HepG2 (cell line): ENCODE results near the gene C15orf62. TPM values are rescaled to one million over a fixed set of nuclear protein-coding genes. Genes with fewer than 3 reads are reported as not detected.
A peak's percentile ranks its signal among the peaks of the same experiment; 100 is the strongest.

Source experiments
- FLYWCH1 ChIP-seq: sonication (generic); formaldehyde crosslinking; IDR thresholded peaks from 2 replicates; pipeline ENCODE4 v1.8.1; 2023; ENCODE audit warnings: mild to moderate bottlenecking, missing genetic modification reagents
- HNF4A ChIP-seq: sonication (generic); formaldehyde crosslinking; IDR thresholded peaks from 2 replicates; pipeline ENCODE4 v1.4.0; 2020; ENCODE audit warnings: missing genetic modification reagents
- NFE2L2 ChIP-seq: fragments of 150-350 bp; IDR thresholded peaks from 2 replicates; pipeline ENCODE4 v1.6.1; 2014; ENCODE audit warnings: low read length
- TBL1XR1 ChIP-seq: fragments of 150-350 bp; IDR thresholded peaks from 2 replicates; pipeline ENCODE4 v1.6.1; 2014; ENCODE audit warnings: borderline replicate concordance, low read length; ENCODE audit not compliant: partially characterized antibody
- TP53 ChIP-seq: sonication (generic); formaldehyde crosslinking; conservative IDR thresholded peaks from 2 replicates; pipeline ENCODE4 v1.4.0; 2020; ENCODE audit warnings: missing genetic modification reagents
- ZMYM4 ChIP-seq: sonication (generic); formaldehyde crosslinking; IDR thresholded peaks from 2 replicates; pipeline ENCODE4 v1.8.1; 2023; ENCODE audit warnings: mild to moderate bottlenecking, missing genetic modification reagents
- ZNF451 ChIP-seq: sonication (generic); formaldehyde crosslinking; IDR thresholded peaks from 2 replicates; pipeline ENCODE4 v1.5.0; 2020; ENCODE audit warnings: mild to moderate bottlenecking, missing genetic modification reagents
- ZNF567 ChIP-seq: sonication (generic); formaldehyde crosslinking; IDR thresholded peaks from 2 replicates; pipeline ENCODE4 v1.8.1; 2023; ENCODE audit warnings: mild to moderate bottlenecking, missing genetic modification reagents, borderline replicate concordance
- polyA plus RNA-seq, 8 experiments: library from polyadenylated mRNA; depleted of rRNA in 3 of 8; stranded (reverse) in 7 of 8; unstranded in 1 of 8; fragments of >200 nt; fragmentation: Illumina TruSeq in 4 of 8; extraction: Trizol in 4 of 8; gene quantifications; 2 replicates each; pipeline versions ENCODE4 v1.2.1 to v1.2.3, GENCODE V29; 2011 to 2016; ENCODE audit warnings: low read depth in 4 of 8, missing spikeins in 1 of 8, mixed read lengths in 1 of 8; ENCODE audit not compliant: insufficient read depth in 1 of 8
- total RNA-seq, 5 experiments: library from RNA; depleted of rRNA; stranded (reverse); fragments of >200 nt; fragmentation: Illumina TruSeq; extraction: Trizol; gene quantifications; 2 replicates each; pipeline ENCODE4 v1.2.3, GENCODE V29; 2016; ENCODE audit warnings: low read depth in 1 of 5
- TF ChIP-seq, protein P1 (sequence below): sonication (generic); formaldehyde crosslinking; IDR thresholded peaks from 2 replicates; pipeline ENCODE4 v1.4.0; 2020; ENCODE audit warnings: missing genetic modification reagents
- TF ChIP-seq, protein P2 (sequence below), 2 experiments: fragments of 450-650 bp in 1 of 2; sonication (generic) in 1 of 2; formaldehyde crosslinking; IDR thresholded peaks; 2 replicates each; pipeline versions ENCODE4 v1.5.0 to v1.8.0; 2020 to 2022; ENCODE audit warnings: mild to moderate bottlenecking in 1 of 2, missing genetic modification reagents in 1 of 2
- TF ChIP-seq, protein P3 (sequence below): sonication (generic); formaldehyde crosslinking; IDR thresholded peaks from 2 replicates; pipeline ENCODE4 v1.5.0; 2020; ENCODE audit warnings: missing genetic modification reagents, mild to moderate bottlenecking, borderline replicate concordance
- TF ChIP-seq, protein P4 (sequence below): sonication (generic); formaldehyde crosslinking; IDR thresholded peaks from 2 replicates; pipeline ENCODE4 v1.5.0; 2020; ENCODE audit warnings: mild to moderate bottlenecking, missing genetic modification reagents, borderline replicate concordance
- TF ChIP-seq, protein P5 (sequence below): sonication (generic); formaldehyde crosslinking; IDR thresholded peaks from 2 replicates; pipeline ENCODE4 v1.4.0; 2020; ENCODE audit warnings: low read depth, mild to moderate bottlenecking, missing genetic modification reagents
- TF ChIP-seq, protein P6 (sequence below): sonication (generic); formaldehyde crosslinking; IDR thresholded peaks from 2 replicates; pipeline ENCODE4 v1.4.0; 2020; ENCODE audit warnings: missing genetic modification reagents
- TF ChIP-seq, protein P7 (sequence below): sonication (generic); formaldehyde crosslinking; conservative IDR thresholded peaks from 2 replicates; pipeline ENCODE4 v1.4.0; 2020; ENCODE audit warnings: missing genetic modification reagents

C15orf62 gene
- total and polyA plus RNA-seq, 2 of the 13 experiments (the other 11 are each of a cell fraction or from before 2014, with no cell fraction given) = 0.51 to 1.1 TPM

DNA sequence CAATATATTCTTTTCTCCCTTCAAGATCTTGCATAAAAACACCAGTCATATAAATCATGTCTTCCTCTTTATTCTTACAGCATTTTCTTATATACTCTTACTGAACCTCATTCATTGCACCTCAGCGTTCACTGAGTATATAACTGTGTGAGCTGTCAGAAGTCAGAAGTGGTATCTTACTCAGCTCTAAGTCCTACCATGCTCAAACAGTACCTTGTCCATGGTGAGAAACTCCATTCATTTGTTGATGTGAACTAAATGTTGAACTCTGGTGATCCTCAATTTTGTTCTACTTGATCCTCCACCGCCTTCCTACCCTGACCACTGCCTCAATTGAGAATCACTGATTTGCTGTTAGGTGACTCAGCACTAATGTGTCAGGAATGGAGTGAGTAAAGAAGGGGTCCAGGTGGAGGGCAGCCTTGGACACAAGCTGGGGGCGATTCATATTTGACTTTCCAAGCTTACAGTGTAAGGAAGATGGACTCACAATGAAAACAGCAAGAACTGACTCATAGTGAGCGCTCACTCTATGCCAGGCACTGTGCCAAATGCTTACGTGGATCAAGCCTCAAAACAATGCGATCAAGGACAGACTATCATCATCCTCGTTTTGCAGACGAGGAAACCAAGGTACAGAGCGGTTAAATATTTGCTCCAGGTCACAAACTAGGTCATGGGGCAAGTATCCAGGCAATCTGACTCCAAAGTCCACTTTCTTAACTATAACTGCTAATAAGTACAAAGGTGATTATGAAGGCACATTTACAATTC, 23.6 kb downstream of the C15orf62 start (continued):
- TF ChIP-seq, protein P1, sequence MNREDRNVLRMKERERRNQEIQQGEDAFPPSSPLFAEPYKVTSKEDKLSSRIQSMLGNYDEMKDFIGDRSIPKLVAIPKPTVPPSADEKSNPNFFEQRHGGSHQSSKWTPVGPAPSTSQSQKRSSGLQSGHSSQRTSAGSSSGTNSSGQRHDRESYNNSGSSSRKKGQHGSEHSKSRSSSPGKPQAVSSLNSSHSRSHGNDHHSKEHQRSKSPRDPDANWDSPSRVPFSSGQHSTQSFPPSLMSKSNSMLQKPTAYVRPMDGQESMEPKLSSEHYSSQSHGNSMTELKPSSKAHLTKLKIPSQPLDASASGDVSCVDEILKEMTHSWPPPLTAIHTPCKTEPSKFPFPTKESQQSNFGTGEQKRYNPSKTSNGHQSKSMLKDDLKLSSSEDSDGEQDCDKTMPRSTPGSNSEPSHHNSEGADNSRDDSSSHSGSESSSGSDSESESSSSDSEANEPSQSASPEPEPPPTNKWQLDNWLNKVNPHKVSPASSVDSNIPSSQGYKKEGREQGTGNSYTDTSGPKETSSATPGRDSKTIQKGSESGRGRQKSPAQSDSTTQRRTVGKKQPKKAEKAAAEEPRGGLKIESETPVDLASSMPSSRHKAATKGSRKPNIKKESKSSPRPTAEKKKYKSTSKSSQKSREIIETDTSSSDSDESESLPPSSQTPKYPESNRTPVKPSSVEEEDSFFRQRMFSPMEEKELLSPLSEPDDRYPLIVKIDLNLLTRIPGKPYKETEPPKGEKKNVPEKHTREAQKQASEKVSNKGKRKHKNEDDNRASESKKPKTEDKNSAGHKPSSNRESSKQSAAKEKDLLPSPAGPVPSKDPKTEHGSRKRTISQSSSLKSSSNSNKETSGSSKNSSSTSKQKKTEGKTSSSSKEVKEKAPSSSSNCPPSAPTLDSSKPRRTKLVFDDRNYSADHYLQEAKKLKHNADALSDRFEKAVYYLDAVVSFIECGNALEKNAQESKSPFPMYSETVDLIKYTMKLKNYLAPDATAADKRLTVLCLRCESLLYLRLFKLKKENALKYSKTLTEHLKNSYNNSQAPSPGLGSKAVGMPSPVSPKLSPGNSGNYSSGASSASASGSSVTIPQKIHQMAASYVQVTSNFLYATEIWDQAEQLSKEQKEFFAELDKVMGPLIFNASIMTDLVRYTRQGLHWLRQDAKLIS = no peak
- no peak for TF ChIP-seq ZNF567
- TF ChIP-seq, protein P2, sequence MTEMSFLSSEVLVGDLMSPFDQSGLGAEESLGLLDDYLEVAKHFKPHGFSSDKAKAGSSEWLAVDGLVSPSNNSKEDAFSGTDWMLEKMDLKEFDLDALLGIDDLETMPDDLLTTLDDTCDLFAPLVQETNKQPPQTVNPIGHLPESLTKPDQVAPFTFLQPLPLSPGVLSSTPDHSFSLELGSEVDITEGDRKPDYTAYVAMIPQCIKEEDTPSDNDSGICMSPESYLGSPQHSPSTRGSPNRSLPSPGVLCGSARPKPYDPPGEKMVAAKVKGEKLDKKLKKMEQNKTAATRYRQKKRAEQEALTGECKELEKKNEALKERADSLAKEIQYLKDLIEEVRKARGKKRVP (CRISPR knock-in tag; IDR thresholded peaks at IDR 0.05) = peak in 1 of 2 experiments; percentile 68; a peak in 2 of 4 replicates
- TF ChIP-seq, protein P3, sequence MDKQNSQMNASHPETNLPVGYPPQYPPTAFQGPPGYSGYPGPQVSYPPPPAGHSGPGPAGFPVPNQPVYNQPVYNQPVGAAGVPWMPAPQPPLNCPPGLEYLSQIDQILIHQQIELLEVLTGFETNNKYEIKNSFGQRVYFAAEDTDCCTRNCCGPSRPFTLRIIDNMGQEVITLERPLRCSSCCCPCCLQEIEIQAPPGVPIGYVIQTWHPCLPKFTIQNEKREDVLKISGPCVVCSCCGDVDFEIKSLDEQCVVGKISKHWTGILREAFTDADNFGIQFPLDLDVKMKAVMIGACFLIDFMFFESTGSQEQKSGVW (CRISPR knock-in tag) = no peak
- TF ChIP-seq ZMYM4 (CRISPR knock-in tag) = peak; percentile 25; the same call in 1 of the 2 replicates
- TF ChIP-seq TBL1XR1 = no peak
- TF ChIP-seq FLYWCH1 (CRISPR knock-in tag) = no peak
- no peak for TF ChIP-seq TP53 (CRISPR knock-in tag)
- peak; percentile 98 for TF ChIP-seq NFE2L2
- TF ChIP-seq, protein P4, sequence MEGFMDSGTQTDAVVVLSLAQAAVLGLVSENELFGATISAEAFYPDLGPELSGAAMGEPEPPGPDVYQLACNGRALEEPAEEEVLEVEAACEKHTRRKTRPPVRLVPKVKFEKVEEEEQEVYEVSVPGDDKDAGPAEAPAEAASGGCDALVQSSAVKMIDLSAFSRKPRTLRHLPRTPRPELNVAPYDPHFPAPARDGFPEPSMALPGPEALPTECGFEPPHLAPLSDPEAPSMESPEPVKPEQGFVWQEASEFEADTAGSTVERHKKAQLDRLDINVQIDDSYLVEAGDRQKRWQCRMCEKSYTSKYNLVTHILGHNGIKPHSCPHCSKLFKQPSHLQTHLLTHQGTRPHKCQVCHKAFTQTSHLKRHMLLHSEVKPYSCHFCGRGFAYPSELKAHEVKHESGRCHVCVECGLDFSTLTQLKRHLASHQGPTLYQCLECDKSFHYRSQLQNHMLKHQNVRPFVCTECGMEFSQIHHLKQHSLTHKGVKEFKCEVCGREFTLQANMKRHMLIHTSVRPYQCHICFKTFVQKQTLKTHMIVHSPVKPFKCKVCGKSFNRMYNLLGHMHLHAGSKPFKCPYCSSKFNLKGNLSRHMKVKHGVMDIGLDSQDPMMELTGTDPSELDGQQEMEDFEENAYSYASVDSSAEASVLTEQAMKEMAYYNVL = peak; percentile 92
- peak; percentile 92 for TF ChIP-seq HNF4A (CRISPR knock-in tag)
- TF ChIP-seq ZNF451 (CRISPR knock-in tag) = no peak
- TF ChIP-seq, protein P5, sequence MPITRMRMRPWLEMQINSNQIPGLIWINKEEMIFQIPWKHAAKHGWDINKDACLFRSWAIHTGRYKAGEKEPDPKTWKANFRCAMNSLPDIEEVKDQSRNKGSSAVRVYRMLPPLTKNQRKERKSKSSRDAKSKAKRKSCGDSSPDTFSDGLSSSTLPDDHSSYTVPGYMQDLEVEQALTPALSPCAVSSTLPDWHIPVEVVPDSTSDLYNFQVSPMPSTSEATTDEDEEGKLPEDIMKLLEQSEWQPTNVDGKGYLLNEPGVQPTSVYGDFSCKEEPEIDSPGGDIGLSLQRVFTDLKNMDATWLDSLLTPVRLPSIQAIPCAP (CRISPR knock-in tag) = no peak
- TF ChIP-seq, protein P6, sequence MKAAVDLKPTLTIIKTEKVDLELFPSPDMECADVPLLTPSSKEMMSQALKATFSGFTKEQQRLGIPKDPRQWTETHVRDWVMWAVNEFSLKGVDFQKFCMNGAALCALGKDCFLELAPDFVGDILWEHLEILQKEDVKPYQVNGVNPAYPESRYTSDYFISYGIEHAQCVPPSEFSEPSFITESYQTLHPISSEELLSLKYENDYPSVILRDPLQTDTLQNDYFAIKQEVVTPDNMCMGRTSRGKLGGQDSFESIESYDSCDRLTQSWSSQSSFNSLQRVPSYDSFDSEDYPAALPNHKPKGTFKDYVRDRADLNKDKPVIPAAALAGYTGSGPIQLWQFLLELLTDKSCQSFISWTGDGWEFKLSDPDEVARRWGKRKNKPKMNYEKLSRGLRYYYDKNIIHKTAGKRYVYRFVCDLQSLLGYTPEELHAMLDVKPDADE = no peak
- TF ChIP-seq, protein P7, sequence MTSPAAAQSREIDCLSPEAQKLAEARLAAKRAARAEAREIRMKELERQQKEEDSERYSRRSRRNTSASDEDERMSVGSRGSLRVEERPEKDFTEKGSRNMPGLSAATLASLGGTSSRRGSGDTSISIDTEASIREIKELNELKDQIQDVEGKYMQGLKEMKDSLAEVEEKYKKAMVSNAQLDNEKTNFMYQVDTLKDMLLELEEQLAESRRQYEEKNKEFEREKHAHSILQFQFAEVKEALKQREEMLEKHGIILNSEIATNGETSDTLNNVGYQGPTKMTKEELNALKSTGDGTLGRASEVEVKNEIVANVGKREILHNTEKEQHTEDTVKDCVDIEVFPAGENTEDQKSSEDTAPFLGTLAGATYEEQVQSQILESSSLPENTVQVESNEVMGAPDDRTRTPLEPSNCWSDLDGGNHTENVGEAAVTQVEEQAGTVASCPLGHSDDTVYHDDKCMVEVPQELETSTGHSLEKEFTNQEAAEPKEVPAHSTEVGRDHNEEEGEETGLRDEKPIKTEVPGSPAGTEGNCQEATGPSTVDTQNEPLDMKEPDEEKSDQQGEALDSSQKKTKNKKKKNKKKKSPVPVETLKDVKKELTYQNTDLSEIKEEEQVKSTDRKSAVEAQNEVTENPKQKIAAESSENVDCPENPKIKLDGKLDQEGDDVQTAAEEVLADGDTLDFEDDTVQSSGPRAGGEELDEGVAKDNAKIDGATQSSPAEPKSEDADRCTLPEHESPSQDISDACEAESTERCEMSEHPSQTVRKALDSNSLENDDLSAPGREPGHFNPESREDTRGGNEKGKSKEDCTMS (CRISPR knock-in tag) = no peak
